Breast epithelium (tissue), 4 donors: ENCODE measurements around the gene NSUN3. TPM values are rescaled to one million over a fixed set of nuclear protein-coding genes. Genes with fewer than 3 reads are reported as not detected.

ENCODE experiments used
- DNase-seq, 2 donors: peaks; one replicate each; pipeline ENCODE4 v3.0.0-alpha.2; 2019; ENCODE audit warnings: low spot score in 2 of 2
- H3K27ac ChIP-seq, 2 donors: fragments of 200-600 bp; sonication (generic) in 1 of 2; one replicate each; pipeline ENCODE4 v1.5.1; 2016 to 2019; ENCODE audit warnings: mild to moderate bottlenecking in 1 of 2
- H3K27me3 ChIP-seq, 2 donors: fragments of 200-600 bp; sonication (generic) in 1 of 2; one replicate each; pipeline versions ENCODE4 v1.5.1 to v1.6.0; 2017 to 2019; ENCODE audit warnings: control low read depth in 1 of 2, mild to moderate bottlenecking in 1 of 2
- H3K36me3 ChIP-seq: fragments of 200-600 bp; one replicate; pipeline ENCODE4 v1.5.1; 2019
- H3K4me1 ChIP-seq, 2 donors: fragments of 200-600 bp; sonication (generic); one replicate each; pipeline ENCODE4 v1.5.1; 2016 to 2019; ENCODE audit warnings: control low read depth in 1 of 2
- H3K4me3 ChIP-seq, 3 donors: fragments of 200-600 bp; sonication (generic); 1 replicate in 2 of 3; 2 replicates in 1 of 3; pipeline ENCODE4 v1.5.1; 2016 to 2019; ENCODE audit warnings: mild to moderate bottlenecking in 3 of 3, moderate library complexity in 2 of 3
- H3K9me3 ChIP-seq, 2 donors: fragments of 200-600 bp; sonication (generic) in 1 of 2; one replicate each; pipeline ENCODE4 v1.5.1; 2016 to 2019; ENCODE audit warnings: control low read depth in 1 of 2
- POLR2A ChIP-seq: fragments of 450-650 bp; IDR thresholded peaks from one replicate; pipeline ENCODE4 v1.6.1; 2016; ENCODE audit warnings: antibody characterized with exemption, mild to moderate bottlenecking, moderate library complexity
- POLR2AphosphoS5 ChIP-seq, 3 donors: sonication (generic); formaldehyde crosslinking; IDR thresholded peaks; one replicate each; pipeline ENCODE4 v1.6.1; 2017; ENCODE audit warnings: antibody characterized with exemption in 3 of 3
- intact Hi-C: fragments of 100-400 bp; cut with DNase I; formaldehyde crosslinking; loops from one replicate; pipeline ENCODE4 v1.15.1; 2023; ENCODE audit warnings: low total_unique reads
- total RNA-seq, 3 donors: library from RNA; depleted of rRNA; stranded (reverse); fragments of >200 nt; gene quantifications; one replicate each; pipeline ENCODE4 v1.1.0, GENCODE V29; 2016
- TF ChIP-seq, protein P1 (sequence below), 3 donors: fragments of 450-650 bp; IDR thresholded peaks; one replicate each; pipeline ENCODE4 v1.5.1; 2016 to 2017; ENCODE audit warnings: antibody characterized with exemption in 3 of 3, mild to moderate bottlenecking in 3 of 3, moderate library complexity in 3 of 3

Gene NSUN3
- total RNA-seq, 3 donors from 2014 or later = 7.4 to 21.4 (median 14.1) TPM

DNA sequence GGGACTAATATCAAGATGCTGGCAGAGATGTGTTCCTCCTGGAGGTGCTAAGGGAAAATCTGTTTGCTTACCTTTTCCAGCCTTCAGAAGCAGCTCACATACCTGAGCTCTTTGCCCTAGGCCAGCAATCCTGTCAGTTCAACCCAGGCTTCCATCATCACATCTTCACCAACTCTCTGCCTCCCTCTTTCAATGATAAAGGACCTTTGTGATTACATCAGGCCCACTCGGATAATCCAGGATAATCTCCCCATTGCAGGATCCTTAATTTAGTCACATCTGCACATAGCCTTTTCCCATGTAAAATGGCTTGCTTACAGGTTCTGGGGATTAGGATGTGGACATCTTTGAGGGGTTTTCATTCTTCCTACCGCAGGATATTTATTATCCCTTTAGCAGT lies 58.3 kb downstream of the NSUN3 start:
- no peaks in the 10 kb centered on the region for H3K27me3 ChIP-seq
- DNase-seq = no peak
- no peak for TF ChIP-seq POLR2A
- no peak for TF ChIP-seq POLR2AphosphoS5 (IDR thresholded peaks at IDR 0.05)
- TF ChIP-seq, protein P1, sequence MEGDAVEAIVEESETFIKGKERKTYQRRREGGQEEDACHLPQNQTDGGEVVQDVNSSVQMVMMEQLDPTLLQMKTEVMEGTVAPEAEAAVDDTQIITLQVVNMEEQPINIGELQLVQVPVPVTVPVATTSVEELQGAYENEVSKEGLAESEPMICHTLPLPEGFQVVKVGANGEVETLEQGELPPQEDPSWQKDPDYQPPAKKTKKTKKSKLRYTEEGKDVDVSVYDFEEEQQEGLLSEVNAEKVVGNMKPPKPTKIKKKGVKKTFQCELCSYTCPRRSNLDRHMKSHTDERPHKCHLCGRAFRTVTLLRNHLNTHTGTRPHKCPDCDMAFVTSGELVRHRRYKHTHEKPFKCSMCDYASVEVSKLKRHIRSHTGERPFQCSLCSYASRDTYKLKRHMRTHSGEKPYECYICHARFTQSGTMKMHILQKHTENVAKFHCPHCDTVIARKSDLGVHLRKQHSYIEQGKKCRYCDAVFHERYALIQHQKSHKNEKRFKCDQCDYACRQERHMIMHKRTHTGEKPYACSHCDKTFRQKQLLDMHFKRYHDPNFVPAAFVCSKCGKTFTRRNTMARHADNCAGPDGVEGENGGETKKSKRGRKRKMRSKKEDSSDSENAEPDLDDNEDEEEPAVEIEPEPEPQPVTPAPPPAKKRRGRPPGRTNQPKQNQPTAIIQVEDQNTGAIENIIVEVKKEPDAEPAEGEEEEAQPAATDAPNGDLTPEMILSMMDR (IDR thresholded peaks at IDR 0.05) = no peak
- H3K4me3 ChIP-seq = no peak overlapping the region
- intact Hi-C loops = no loop called here
- H3K27ac ChIP-seq = no peak overlapping the region
- no peaks in the 10 kb centered on the region for H3K36me3 ChIP-seq
- H3K4me1 ChIP-seq = no peaks in the 10 kb centered on the region
- H3K9me3 ChIP-seq = no peaks in the 10 kb centered on the region

DNA sequence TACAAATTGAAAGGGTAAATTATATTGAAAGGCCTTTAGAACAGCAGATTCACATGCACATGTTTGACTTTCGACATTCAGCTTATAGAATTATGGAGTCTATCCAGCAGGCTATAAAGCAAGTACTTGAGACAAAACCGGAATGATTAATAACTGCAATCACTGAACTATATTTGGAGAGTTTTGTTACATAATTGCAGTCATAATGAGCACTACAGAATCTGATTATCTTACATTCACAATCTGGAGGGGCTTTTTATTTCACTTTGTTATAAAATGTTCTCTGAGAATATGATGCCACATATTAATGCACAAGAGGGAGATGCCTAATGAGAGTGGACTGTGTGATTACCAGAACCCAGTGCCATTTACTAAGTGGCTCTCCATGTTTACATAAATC lies 64.3 kb downstream of the NSUN3 start:
- intact Hi-C loops = no loop called here
- no peak overlapping the region for H3K4me3 ChIP-seq
- no peaks in the 10 kb centered on the region for H3K27me3 ChIP-seq
- TF ChIP-seq, protein P1 (IDR thresholded peaks at IDR 0.05) = no peak
- no peak for TF ChIP-seq POLR2A
- TF ChIP-seq POLR2AphosphoS5 (IDR thresholded peaks at IDR 0.05) = no peak
- H3K27ac ChIP-seq = no peak overlapping the region
- no peak for DNase-seq
- H3K4me1 ChIP-seq = no peaks in the 10 kb centered on the region
- H3K36me3 ChIP-seq = no peaks in the 10 kb centered on the region
- H3K9me3 ChIP-seq = no peaks in the 10 kb centered on the region

DNA sequence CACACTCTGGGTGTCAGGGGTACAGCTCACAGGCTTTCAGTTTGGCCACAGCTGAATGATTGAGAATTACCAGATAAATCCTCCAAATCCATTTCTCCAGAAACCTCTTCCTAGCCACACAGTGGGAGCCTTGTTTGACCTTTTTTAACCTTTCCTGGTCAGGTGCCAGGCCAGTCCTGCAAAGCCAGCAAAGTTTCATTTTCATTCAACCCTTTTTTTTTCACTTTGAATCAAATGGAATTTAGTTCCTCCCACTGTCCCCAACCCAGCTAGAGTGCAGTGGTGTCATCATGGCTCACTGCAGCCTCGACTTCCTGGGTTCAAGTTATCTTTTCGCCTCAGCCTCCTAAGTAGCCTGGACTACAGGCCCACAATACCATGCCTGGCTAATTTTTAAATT lies 67.8 kb downstream of the NSUN3 start:
- H3K9me3 ChIP-seq = no peaks in the 10 kb centered on the region
- no peaks in the 10 kb centered on the region for H3K27me3 ChIP-seq
- TF ChIP-seq, protein P1 (IDR thresholded peaks at IDR 0.05) = no peak
- TF ChIP-seq POLR2AphosphoS5 (IDR thresholded peaks at IDR 0.05) (no peak), POLR2A (no peak)
- DNase-seq = no peak
- H3K4me3 ChIP-seq = no peak overlapping the region
- intact Hi-C loops = no loop called here
- no peak overlapping the region for H3K27ac ChIP-seq
- H3K36me3 ChIP-seq = no peaks in the 10 kb centered on the region
- no peaks in the 10 kb centered on the region for H3K4me1 ChIP-seq

DNA sequence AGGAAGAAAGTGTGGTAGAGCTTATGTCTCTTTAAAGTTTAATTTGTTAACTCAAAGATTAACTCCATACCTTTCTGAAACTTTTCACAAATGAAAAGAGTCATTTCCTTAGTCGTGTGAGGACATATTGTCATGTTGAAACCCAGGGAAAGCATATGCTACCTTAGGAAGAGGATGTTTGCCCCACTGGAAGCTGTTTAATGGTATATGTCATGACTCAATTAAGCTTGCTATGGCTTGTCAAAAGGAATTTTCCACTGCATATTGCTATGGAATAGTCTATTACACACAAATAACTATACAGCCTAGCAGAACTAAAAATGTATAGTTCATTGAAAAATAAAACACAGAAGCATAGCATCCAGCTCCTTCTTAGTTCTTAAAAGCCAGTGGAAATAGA lies 69.9 kb downstream of the NSUN3 start:
- no peak for TF ChIP-seq POLR2AphosphoS5 (IDR thresholded peaks at IDR 0.05)
- no peak for DNase-seq
- H3K9me3 ChIP-seq = no peaks in the 10 kb centered on the region
- H3K36me3 ChIP-seq = no peaks in the 10 kb centered on the region
- no peaks in the 10 kb centered on the region for H3K27me3 ChIP-seq
- no peak overlapping the region for H3K27ac ChIP-seq
- intact Hi-C loops = no loop called here
- H3K4me1 ChIP-seq = no peaks in the 10 kb centered on the region
- H3K4me3 ChIP-seq = no peak overlapping the region

DNA sequence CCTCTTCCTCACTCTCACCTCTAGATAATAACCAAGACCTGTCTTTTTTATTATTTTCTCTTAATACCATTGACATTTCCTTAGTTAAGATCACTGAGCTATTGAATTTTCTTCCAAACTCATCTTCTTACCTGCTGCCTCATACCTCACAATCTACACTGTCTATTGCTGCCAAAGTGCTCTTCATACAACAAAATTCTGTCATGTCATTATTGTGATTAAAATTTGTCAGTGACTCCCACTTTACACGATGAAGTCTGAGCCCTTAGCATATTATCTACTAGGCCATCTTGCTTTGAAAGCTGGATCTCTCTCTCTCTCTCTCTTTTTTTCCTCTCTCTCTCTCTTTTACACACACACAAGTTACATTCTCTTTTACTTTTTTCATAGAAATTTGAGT lies 73.3 kb downstream of the NSUN3 start:
- TF ChIP-seq, protein P1 (IDR thresholded peaks at IDR 0.05) = no peak
- no peak for TF ChIP-seq POLR2AphosphoS5 (IDR thresholded peaks at IDR 0.05)
- H3K9me3 ChIP-seq = no peaks in the 10 kb centered on the region
- H3K36me3 ChIP-seq = no peaks in the 10 kb centered on the region
- no peaks in the 10 kb centered on the region for H3K27me3 ChIP-seq
- no peak for DNase-seq
- intact Hi-C loops = no loop called here
- no peak overlapping the region for H3K4me3 ChIP-seq
- H3K27ac ChIP-seq = no peak overlapping the region
- no peaks in the 10 kb centered on the region for H3K4me1 ChIP-seq

DNA sequence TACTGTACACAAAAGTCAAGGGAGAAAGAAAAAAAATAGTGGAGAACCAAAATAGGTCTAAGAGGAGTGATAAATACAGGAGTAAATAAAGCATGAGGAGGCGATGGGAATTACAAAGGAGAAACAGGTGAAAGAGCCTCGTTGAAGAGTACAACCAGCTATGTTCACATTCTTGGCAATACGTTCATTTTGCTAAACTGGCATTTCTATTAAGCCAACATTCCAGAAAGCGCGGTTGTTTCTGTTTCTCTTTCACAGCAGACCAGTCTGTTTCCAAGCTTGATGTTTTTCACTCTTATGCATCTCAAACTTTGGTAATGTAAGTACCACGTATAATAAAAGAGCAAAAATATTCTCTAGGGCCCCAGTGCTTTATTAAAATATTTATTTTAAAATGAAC lies 74.5 kb downstream of the NSUN3 start:
- Histone ChIP-seq H3K4me3 (no peak overlapping the region), H3K36me3 (no peaks in the 10 kb centered on the region), H3K27me3 (no peaks in the 10 kb centered on the region), H3K4me1 (no peaks in the 10 kb centered on the region), H3K27ac (no peak overlapping the region), H3K9me3 (no peaks in the 10 kb centered on the region)
- intact Hi-C loops = no loop called here
- TF ChIP-seq POLR2A (no peak), POLR2AphosphoS5 (IDR thresholded peaks at IDR 0.05) (no peak)
- TF ChIP-seq, protein P1 (IDR thresholded peaks at IDR 0.05) = no peak
- DNase-seq = no peak
